Loucy (cell line): ENCODE measurements around the gene PPP6R1.

Experiments used
- H2AFZ ChIP-seq: fragments of 200-600 bp; sonication (generic); 2 replicates; pipeline ENCODE4 v1.6.0; 2016; ENCODE audit warnings: antibody characterized with exemption, mild to moderate bottlenecking, low read length, moderate library complexity
- H3F3A ChIP-seq: fragments of 200-600 bp; 2 replicates; pipeline ENCODE4 v1.6.0; 2016; ENCODE audit warnings: antibody characterized with exemption, low read depth, mild to moderate bottlenecking
- H3K27me3 ChIP-seq: fragments of 200-600 bp; sonication (generic); 2 replicates; pipeline ENCODE4 v1.6.1; 2014; ENCODE audit warnings: low read length, mild to moderate bottlenecking; ENCODE audit not compliant: insufficient read depth, poor library complexity, severe bottlenecking
- H3K36me3 ChIP-seq: fragments of 200-600 bp; sonication (generic); 2 replicates; pipeline ENCODE4 v1.6.1; 2016; ENCODE audit warnings: low read length; ENCODE audit not compliant: insufficient read depth
- H3K4me1 ChIP-seq: fragments of 200-600 bp; sonication (generic); 2 replicates; pipeline ENCODE4 v1.5.1; 2014; ENCODE audit warnings: low read length, mild to moderate bottlenecking; ENCODE audit not compliant: insufficient read depth, poor library complexity, severe bottlenecking
- H3K4me2 ChIP-seq: fragments of 200-600 bp; sonication (generic); 2 replicates; pipeline ENCODE4 v1.6.0; 2014; ENCODE audit warnings: antibody characterized with exemption, low read length, low read depth, mild to moderate bottlenecking; ENCODE audit not compliant: poor library complexity, severe bottlenecking
- H3K4me3 ChIP-seq: fragments of 200-600 bp; sonication (generic); 2 replicates; pipeline ENCODE4 v1.5.1; 2014; ENCODE audit warnings: low read length, mild to moderate bottlenecking, mixed read lengths; ENCODE audit not compliant: poor library complexity, severe bottlenecking
- H3K79me2 ChIP-seq: fragments of 200-600 bp; sonication (generic); 2 replicates; pipeline ENCODE4 v1.6.1; 2014; ENCODE audit warnings: low read length; ENCODE audit not compliant: insufficient read depth
- H3K9ac ChIP-seq: fragments of 200-600 bp; sonication (generic); 2 replicates; pipeline ENCODE4 v1.6.0; 2014; ENCODE audit warnings: mild to moderate bottlenecking, low read depth, low read length, moderate library complexity; ENCODE audit not compliant: poor library complexity, severe bottlenecking
- H3K9me2 ChIP-seq: fragments of 200-600 bp; sonication (generic); replicated peaks from 2 replicates; pipeline ENCODE4 v1.6.1; 2016; ENCODE audit warnings: low read depth, low read length, mixed read lengths
- H3K9me3 ChIP-seq: fragments of 200-600 bp; sonication (generic); 2 replicates; pipeline ENCODE4 v1.6.1; 2014; ENCODE audit warnings: mild to moderate bottlenecking, antibody characterized with exemption, low read length, low read depth; ENCODE audit not compliant: insufficient read depth
- H4K20me1 ChIP-seq: fragments of 200-600 bp; sonication (generic); 2 replicates; pipeline ENCODE4 v1.6.0; 2014; ENCODE audit warnings: antibody characterized with exemption, low read length, mild to moderate bottlenecking; ENCODE audit not compliant: insufficient read depth, poor library complexity, severe bottlenecking
- CTCF ChIP-seq: fragments of 200-600 bp; sonication (generic); conservative IDR thresholded peaks from 2 replicates; pipeline ENCODE4 v1.5.1; 2014; ENCODE audit warnings: mild to moderate bottlenecking, antibody characterized with exemption, low read length
- EZH2phosphoT487 ChIP-seq: fragments of 200-600 bp; IDR thresholded peaks from 2 replicates; pipeline ENCODE4 v1.6.1; 2018; ENCODE audit warnings: antibody characterized with exemption, mild to moderate bottlenecking, moderate library complexity, borderline replicate concordance

The PPP6R1 gene

GRCh38 chr19:55189403-55189835 lies 69.4 kb downstream of the PPP6R1 start:
- Histone ChIP-seq H2AFZ (no peak overlapping the region), H3K9ac (no peak overlapping the region), H3K4me3 (no peak overlapping the region), H3K4me2 (no peak overlapping the region), H3K4me1 (no peaks in the 10 kb centered on the region), H3F3A (no peaks in the 10 kb centered on the region), H4K20me1 (no peaks in the 10 kb centered on the region), H3K9me2 (no peaks in the 10 kb centered on the region), H3K79me2 (no peaks in the 10 kb centered on the region), H3K36me3 (no peaks in the 10 kb centered on the region), H3K27me3 (no peaks in the 10 kb centered on the region), H3K9me3 (no peaks in the 10 kb centered on the region)
- TF ChIP-seq EZH2phosphoT487 (no peak), CTCF (no peak)

GRCh38 chr19:55188625-55189024 lies 70.2 kb downstream of the PPP6R1 start:
- Histone ChIP-seq H3K9ac (no peak overlapping the region), H2AFZ (no peak overlapping the region)
- no peak for TF ChIP-seq EZH2phosphoT487
- no peak for TF ChIP-seq CTCF

GRCh38 chr19:55186080-55186479 lies 72.7 kb downstream of the PPP6R1 start:
- no peak overlapping the region for H3K4me2 ChIP-seq

More at GRCh38 chr19:55188625-55189024, 70.2 kb downstream of the PPP6R1 start:
- Histone ChIP-seq H3K9me2 (no peaks in the 10 kb centered on the region), H4K20me1 (no peaks in the 10 kb centered on the region), H3K9me3 (no peaks in the 10 kb centered on the region), H3K4me2 (no peak overlapping the region), H3K27me3 (no peaks in the 10 kb centered on the region), H3K79me2 (no peaks in the 10 kb centered on the region), H3K4me1 (no peaks in the 10 kb centered on the region), H3F3A (no peaks in the 10 kb centered on the region), H3K4me3 (no peak overlapping the region), H3K36me3 (no peaks in the 10 kb centered on the region)

More at GRCh38 chr19:55186080-55186479, 72.7 kb downstream of the PPP6R1 start:
- no peak overlapping the region for H3K4me3 ChIP-seq
- H3K9me2 ChIP-seq, result no peaks in the 10 kb centered on the region
- H4K20me1 ChIP-seq, result no peaks in the 10 kb centered on the region
- H2AFZ ChIP-seq, result no peak overlapping the region
- H3K4me1 ChIP-seq, result no peaks in the 10 kb centered on the region
- no peaks in the 10 kb centered on the region for H3K9me3 ChIP-seq
- H3K27me3 ChIP-seq, result no peaks in the 10 kb centered on the region
- TF ChIP-seq CTCF (no peak), EZH2phosphoT487 (no peak)
- no peaks in the 10 kb centered on the region for H3K36me3 ChIP-seq
- no peaks in the 10 kb centered on the region for H3K79me2 ChIP-seq
- no peak overlapping the region for H3K9ac ChIP-seq
- H3F3A ChIP-seq, result no peaks in the 10 kb centered on the region
